Sigmoid colon (tissue), 4 donors: ENCODE results near the gene RFFL.

Experiments
- CTCF ChIP-seq, 4 experiments: fragments of 450-650 bp in 3 of 4; fragments of 200-600 bp in 1 of 4; IDR thresholded peaks; one replicate each; pipeline ENCODE4 v1.5.1; 2016 to 2019; ENCODE audit warnings: antibody characterized with exemption in 4 of 4, mild to moderate bottlenecking in 3 of 4, moderate library complexity in 2 of 4
- POLR2AphosphoS5 ChIP-seq, 4 donors: sonication (generic); formaldehyde crosslinking; IDR thresholded peaks; one replicate each; pipeline ENCODE4 v1.6.1; 2017; ENCODE audit warnings: antibody characterized with exemption in 4 of 4

- TF ChIP-seq CTCF (IDR thresholded peaks at IDR 0.05) (no peak), POLR2AphosphoS5 (IDR thresholded peaks at IDR 0.05) (peak; percentile 10 to 68 (median 64))
Observed at GRCh38 chr17:35002876-35003551, 60.5 kb downstream of the RFFL start.
